NCI-H345 treated with DMSO at 0.1 percent for 48 hours (cell line): ENCODE measurements around the gene AGBL4.

Source experiments
- DNase-seq: peaks from one replicate; lab custom pipeline; 2025; ENCODE audit not compliant: unreplicated experiment; lab: John Stamatoyannopoulos, UW

AGBL4 gene

GRCh38 chr1:48916130-48917069 is 1107.4 kb downstream of the AGBL4 start:
- no peak for DNase-seq

GRCh38 chr1:48908606-48909005 is 1115.1 kb downstream of the AGBL4 start:
- no peak for DNase-seq

DNA sequence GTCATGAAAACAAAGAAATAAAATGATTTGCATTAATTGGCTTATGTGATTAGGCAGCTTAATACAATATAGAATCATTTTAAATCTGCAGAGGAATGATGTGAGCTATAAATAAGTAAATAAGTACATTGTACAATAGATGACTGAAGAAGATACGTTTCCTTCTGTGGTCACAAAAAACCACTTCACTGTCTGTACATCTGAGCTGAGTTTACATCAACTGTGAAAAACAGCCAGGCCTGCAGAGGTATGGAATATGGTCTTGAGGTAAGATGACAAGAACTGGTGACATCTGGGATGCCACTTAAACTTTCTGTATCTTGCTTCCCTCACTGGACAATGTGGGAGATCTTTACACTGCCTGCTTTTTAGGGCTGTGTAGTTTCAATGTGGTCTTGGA is 1117.0 kb downstream of the AGBL4 start:
- DNase-seq, result no peak

GRCh38 chr1:48906164-48906563 is 1117.6 kb downstream of the AGBL4 start:
- no peak for DNase-seq

GRCh38 chr1:48903291-48903690 is 1120.5 kb downstream of the AGBL4 start:
- no peak for DNase-seq

DNA sequence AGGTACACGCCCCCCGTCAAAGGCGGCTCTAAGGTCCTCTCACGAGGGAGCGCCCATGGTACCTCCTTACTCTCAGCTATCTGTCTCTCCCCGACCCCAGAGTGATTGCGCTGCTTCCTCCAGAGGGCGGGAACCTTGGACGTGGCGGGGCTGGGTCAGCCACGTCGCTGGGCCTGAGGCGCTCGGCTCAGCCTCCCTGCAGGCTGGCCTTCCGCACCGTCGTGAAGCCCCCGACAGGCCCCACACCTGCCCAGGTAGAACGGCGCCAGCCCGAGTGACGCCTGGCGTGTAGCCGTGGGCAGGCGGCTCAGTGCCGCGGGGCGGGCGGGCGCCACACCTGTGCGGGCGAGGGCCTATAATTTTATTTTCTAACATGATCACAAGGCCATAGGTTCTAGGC is 1124.9 kb downstream of the AGBL4 start:
- DNase-seq, result no peak

GRCh38 chr1:48889615-48890014 is 1134.1 kb downstream of the AGBL4 start:
- no peak for DNase-seq

DNA sequence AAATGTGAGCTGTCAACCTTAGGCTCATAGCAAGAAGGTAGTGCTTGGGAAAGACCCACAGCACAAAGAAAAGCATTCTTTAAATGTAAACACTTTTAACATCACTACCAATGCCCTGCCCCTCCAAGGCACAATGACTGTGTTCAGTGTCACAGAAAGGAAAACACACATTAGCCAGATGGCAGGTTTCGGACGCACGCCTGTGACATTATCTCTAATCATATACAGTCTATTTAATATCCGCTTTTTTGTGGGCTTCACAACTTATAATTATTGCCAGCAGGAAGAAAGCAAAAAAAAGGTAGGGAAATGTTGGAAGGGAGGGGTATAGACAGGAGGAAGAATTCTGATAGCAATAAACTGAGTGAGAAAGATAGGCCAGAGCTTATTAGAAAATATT is 1134.7 kb downstream of the AGBL4 start:
- DNase-seq, result no peak

DNA sequence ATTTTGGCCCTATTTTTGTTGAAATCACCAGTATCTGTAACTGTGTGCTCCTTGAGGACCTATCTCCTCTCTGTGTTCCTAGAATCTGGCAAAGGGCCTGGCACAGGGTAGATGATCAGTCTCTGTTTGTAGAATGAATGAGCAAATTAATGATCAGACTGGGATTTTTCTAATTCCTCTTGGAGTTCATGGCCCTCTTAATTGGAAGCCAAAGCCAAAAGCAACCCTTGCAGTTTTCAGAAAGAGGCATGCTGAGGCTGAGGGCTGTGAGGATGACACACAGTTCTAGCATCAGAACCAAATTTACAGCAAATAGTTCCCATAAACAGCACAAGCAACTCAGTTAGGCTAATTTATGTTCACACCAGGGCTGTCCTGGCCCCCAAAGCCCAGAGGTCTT is 1136.0 kb downstream of the AGBL4 start:
- no peak for DNase-seq

DNA sequence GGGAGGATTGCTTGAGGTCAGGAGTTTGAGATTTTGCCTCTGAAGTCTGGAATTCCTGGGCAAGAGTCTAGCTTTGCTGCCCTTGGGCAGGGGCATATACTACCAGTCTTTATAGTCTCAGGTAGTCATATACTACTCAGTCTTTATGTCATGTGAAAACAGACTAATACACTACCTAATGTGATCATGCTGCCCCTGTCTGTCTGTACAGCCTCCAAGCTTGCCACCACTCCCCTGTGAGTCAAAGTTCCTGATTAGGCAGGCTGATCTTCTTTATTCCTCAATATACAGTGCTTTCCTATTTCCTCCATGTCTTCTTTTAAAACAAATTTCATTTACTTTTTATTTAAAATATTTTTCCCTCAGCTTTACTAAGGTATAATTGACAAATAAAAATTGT is 1141.7 kb downstream of the AGBL4 start:
- DNase-seq, result no peak

DNA sequence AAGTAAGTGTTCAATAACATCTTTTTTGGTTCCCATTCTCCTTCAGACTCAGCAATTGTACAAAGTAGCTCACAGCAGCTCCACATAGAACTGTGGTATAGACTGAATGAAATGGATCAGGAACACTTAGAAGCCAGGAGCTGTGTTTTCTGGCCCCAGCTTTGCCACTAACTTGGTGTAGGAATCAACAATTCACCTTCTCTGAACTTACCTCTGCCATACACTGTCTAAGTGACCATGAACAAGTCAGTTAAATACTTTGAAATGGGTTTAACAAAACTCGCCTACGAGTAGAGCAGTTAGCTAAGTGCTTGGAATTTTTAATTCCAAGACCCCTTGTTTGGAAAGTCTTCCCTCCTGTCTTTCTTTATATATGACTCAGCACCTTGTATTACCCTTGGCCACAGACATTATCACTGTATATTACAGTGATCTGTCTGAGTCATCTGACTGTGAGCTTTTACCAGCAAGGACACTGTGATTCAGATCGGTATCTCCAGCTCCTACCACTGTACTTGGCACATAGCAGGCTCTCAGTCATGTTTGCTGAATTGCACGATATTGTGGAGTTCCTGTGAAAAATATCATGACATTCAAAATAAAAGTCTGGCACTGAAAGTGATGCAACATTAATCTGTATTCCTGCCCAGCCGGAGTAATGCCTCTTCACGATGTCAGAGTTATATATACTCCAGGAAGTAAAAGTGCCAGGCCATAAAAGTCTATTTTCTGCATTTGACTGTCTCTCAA is 1145.4 kb downstream of the AGBL4 start:
- DNase-seq, result no peak

- no peak for DNase-seq
These were observed 1147.4 kb downstream of the AGBL4 start for GRCh38 chr1:48876330-48876785.

DNA sequence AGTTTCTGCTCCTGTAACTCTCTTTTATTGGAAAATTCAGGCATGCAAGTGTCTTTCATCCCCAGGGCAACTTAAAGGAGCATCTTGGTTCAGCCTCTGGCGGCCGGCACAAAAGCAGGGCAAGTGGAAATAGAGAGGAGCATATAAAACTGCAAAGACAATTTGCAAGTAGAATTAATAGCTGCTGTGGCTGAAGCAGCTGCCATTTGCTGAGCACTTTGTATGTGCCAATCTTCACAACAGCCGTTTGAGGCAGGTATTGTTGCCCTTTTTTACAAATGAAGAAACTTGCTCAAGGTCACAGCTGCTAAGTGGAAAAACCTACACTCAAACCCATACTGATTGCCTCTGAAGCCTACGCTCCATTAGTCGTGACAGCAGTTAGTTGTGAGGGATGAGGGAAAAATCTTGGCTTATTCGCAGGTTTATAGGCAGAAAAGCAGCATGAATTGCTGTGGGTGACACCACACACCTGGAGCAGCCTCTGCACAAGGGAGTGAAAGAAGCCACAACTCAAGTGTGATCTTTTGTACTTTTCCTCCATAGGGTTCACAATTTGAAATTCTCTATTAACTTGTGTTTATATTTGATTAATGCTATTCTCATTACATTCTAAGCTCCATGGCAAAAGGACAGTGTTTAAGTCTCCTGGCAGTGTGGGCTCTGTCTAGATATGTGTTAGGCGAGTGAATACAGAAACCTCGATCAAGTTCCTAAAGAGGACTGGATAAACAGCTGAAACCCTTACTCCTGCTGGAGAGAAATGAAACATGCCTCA is 1148.0 kb downstream of the AGBL4 start:
- no peak for DNase-seq

DNA sequence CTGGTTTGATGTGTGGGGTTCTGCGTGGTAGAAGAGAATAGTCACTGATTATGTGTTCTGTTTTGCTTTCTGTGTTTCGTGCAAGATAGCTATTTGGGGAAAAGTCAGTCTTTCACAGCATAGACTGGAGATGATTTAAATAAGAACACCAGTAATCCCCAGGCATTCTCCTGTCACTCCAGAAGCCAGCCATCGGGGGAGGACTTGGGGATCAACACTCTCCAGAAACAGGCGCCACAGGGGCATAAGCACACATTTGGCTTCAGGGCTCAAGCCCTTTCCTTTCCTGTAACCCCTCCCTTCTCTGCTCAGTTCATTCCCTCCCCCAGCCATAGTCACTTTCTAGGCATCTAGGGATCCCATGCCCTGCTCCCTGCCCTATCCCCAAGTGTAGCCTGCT is 1149.8 kb downstream of the AGBL4 start:
- no peak for DNase-seq

- DNase-seq, result no peak
These were observed 1153.2 kb downstream of the AGBL4 start for GRCh38 chr1:48870596-48870995.

DNA sequence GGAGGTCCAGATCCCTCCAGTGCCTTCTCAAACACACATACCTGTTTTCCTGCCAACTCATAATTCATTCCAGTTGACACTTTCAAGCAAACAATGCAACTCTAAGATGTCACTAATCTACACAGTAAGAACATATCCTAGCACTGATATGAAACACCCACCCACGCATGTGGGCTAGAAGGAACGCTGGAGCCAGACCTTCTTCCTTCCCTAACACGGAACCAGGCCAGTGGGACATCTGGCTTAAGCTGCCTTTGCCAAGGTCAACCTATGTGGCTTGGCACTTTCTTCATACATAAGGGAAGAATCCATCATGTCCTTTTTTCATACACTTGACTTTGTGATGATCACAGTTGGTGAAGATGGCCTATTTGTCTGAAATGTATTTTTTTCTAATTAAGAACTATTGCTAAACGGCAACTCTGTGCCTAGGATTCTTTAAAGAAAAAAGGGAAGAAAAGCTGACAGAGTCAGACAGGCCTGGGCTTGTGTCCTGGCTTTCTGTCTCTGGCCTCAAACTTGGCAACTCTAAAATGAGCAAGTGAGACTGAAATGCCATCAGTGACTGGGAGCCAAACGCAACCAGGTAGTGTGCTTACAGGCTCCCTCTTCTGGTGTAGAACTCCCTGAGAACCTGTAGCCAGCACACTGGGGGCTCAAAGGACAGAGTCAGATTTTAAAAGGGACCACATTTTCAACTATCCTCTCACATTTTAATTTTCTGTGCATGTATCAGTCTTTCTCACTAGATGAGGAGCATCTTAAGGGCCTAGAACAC is 1154.4 kb downstream of the AGBL4 start:
- no peak for DNase-seq

DNA sequence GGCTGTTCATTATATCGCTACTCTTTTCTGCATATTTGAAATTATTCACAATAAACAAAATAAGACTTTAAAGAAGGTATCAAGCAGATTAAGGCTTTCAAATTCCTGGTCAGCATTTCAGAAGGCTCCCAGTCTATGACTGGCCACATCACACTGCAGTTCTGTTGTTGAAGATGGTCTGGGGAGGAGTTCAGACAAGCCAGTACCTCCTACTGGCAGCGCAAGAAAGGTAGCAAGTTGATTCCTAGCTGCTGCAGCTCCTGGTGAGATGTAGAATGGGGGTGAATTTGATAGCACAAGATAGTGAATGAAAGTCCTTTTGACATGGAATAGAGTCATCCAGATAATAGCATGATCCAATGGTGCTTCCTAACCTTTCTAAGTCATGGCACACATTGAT is 1158.8 kb downstream of the AGBL4 start:
- no peak for DNase-seq

- peak; percentile 65 for DNase-seq
These were observed 1164.3 kb downstream of the AGBL4 start for GRCh38 chr1:48859456-48859855.

- DNase-seq, result no peak
These were observed 1165.4 kb downstream of the AGBL4 start for GRCh38 chr1:48858200-48858920.

DNA sequence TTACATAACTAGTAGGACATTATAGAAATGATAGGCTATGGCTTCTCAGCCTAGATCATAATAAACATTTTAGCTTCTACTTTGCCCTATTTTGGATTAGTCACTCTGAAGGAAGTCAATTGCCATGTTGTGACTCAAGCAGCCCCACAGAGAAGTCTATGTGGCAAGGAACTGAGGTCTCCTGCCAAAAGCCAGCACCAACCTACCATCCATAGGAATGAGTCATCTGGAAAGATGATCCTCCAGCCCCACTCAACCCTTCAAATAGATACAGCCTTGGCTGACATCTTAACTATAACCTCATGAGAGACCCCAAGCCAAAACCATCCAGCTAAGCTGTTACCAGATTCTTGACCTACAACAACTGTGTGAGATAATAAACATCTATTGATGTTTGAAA is 1170.7 kb downstream of the AGBL4 start:
- no peak for DNase-seq
